Left ventricle myocardium inferior (tissue), 1 donor: ENCODE results near the gene LRRC15. TPM values are rescaled to one million over a fixed set of nuclear protein-coding genes. Genes with fewer than 3 reads are reported as not detected.

Experiments used
- DNase-seq: peaks from one replicate; pipeline ENCODE4 v3.0.0-alpha.2; 2020
- H3K27ac ChIP-seq: fragments of 200-600 bp; replicated peaks from 2 replicates; pipeline ENCODE4 v1.8.0; 2021
- H3K27me3 ChIP-seq: fragments of 200-600 bp; 2 replicates; pipeline ENCODE4 v1.8.0; 2021; ENCODE audit warnings: low read depth
- H3K36me3 ChIP-seq: fragments of 200-600 bp; 2 replicates; pipeline ENCODE4 v1.8.0; 2021
- H3K4me1 ChIP-seq: fragments of 200-600 bp; 2 replicates; pipeline ENCODE4 v1.8.0; 2021
- H3K4me3 ChIP-seq: fragments of 200-600 bp; 2 replicates; pipeline ENCODE4 v1.8.0; 2021; ENCODE audit warnings: mild to moderate bottlenecking, moderate library complexity
- H3K9me3 ChIP-seq: fragments of 200-600 bp; replicated peaks from 2 replicates; pipeline ENCODE4 v1.8.0; 2021
- CTCF ChIP-seq: fragments of 200-600 bp; IDR thresholded peaks from 2 replicates; pipeline ENCODE4 v1.8.0; 2021; ENCODE audit warnings: antibody characterized with exemption, mild to moderate bottlenecking, borderline replicate concordance
- intact Hi-C: fragments of 100-400 bp; cut with micrococcal nuclease; formaldehyde crosslinking; loops from one replicate; pipeline ENCODE4 v1.11.0; 2022
- long read RNA-seq: library from polyadenylated mRNA; unstranded; transcript quantifications from one replicate; pipeline ENCODE4 v2.0.0, GENCODE V29; 2021
- total RNA-seq: library from RNA; stranded (reverse); fragmentation: NEBNext Ultra II Directional; extraction: Animal tissue kit (Norgen Biotek cat#: 25700); gene quantifications from one replicate; pipeline ENCODE4 v1.2.1, GENCODE V29; 2021
- donor health status: DM: no; HTN: yes; CAD: no; lungs with severe emphysema.

LRRC15 gene
- 0.14 TPM for total RNA-seq
- long read RNA-seq: 0 reads

- Histone ChIP-seq H3K4me1 (peaks cover 10% of the 10 kb centered on the region), H3K4me3 (no peak within 1 kb of the TSS), H3K36me3 (no peaks in the 10 kb centered on the region), H3K27me3 (peaks cover 59% of the 10 kb centered on the region), H3K27ac (no peak within 1 kb of the TSS), H3K9me3 (no peaks in the 10 kb centered on the region)
- intact Hi-C loops: no loop called here
- no peak for DNase-seq
- TF ChIP-seq CTCF: no peak
Measured at GRCh38 chr3:194369522-194370279, at the start of gene LRRC15. TSS of gene LRRC15 (minus strand) at chr3:194369743. CDS start at chr3:194361043, 8,700 bp downstream.

- peaks cover 35% of the 10 kb centered on the region for H3K36me3 ChIP-seq
- no peak for TF ChIP-seq CTCF
- intact Hi-C loops: no loop called here
Measured at GRCh38 chr3:194418671-194419070, 49.1 kb upstream of the LRRC15 start.

GRCh38 chr3:194407423-194407822 lies 37.9 kb upstream of the LRRC15 start:
- no peaks in the 10 kb centered on the region for H3K4me1 ChIP-seq
- no peaks in the 10 kb centered on the region for H3K9me3 ChIP-seq
- H3K4me3 ChIP-seq: no peak overlapping the region
- DNase-seq: no peak
- no peak for TF ChIP-seq CTCF
- H3K27ac ChIP-seq: no peak overlapping the region
- H3K27me3 ChIP-seq: no peaks in the 10 kb centered on the region
- peaks cover 36% of the 10 kb centered on the region for H3K36me3 ChIP-seq
- intact Hi-C loops: loop anchor here (10.0 kb wide), 1 partner anchor 73 kb away; no protein-coding TSS in a partner anchor

More at GRCh38 chr3:194418671-194419070, 49.1 kb upstream of the LRRC15 start:
- Histone ChIP-seq H3K27me3 (no peaks in the 10 kb centered on the region), H3K4me1 (peaks cover 15% of the 10 kb centered on the region), H3K27ac (no peak overlapping the region), H3K4me3 (no peak overlapping the region), H3K9me3 (no peaks in the 10 kb centered on the region)
- DNase-seq: no peak

GRCh38 chr3:194405766-194406165 lies 36.2 kb upstream of the LRRC15 start:
- Histone ChIP-seq H3K27me3 (no peaks in the 10 kb centered on the region), H3K36me3 (peaks cover 27% of the 10 kb centered on the region), H3K27ac (no peak overlapping the region), H3K4me1 (no peaks in the 10 kb centered on the region), H3K9me3 (no peaks in the 10 kb centered on the region), H3K4me3 (no peak overlapping the region)
- intact Hi-C loops: loop anchor here (10.0 kb wide), 1 partner anchor 71 kb away; no protein-coding TSS in a partner anchor
- no peak for TF ChIP-seq CTCF
- DNase-seq: no peak

GRCh38 chr3:194404365-194405140 lies 35.0 kb upstream of the LRRC15 start:
- H3K36me3 ChIP-seq: peaks cover 27% of the 10 kb centered on the region
- peaks cover 8% of the 10 kb centered on the region for H3K27me3 ChIP-seq
- no peak overlapping the region for H3K4me3 ChIP-seq
- no peak for DNase-seq
- intact Hi-C loops: loop anchor here (10.0 kb wide), 1 partner anchor 70 kb away; no protein-coding TSS in a partner anchor
- no peak overlapping the region for H3K27ac ChIP-seq
- peak; percentile 74 for TF ChIP-seq CTCF
- no peaks in the 10 kb centered on the region for H3K4me1 ChIP-seq
- no peaks in the 10 kb centered on the region for H3K9me3 ChIP-seq
